ENCODE measurements around the gene ASF1B. TPM values are rescaled to one million over a fixed set of nuclear protein-coding genes. Genes with fewer than 3 reads are reported as not detected.
A peak's percentile ranks its signal among the peaks of the same experiment; 100 is the strongest.

The ASF1B gene
- total RNA-seq, 2 donors from 2014 or later: 5.1 to 19.7 TPM

- Histone ChIP-seq H3K27me3 (replicated peaks; ENCODE audit: insufficient read depth) (no peaks in the 10 kb centered on the region), H3K4me1 (replicated peaks) (peaks cover 11% of the 10 kb centered on the region), H3K9me3 (no peaks in the 10 kb centered on the region), H3K4me3 (no peak overlapping the region), H3K27ac (no peak overlapping the region), H3K36me3 (no peaks in the 10 kb centered on the region)
- TF ChIP-seq POLR2AphosphoS5 (IDR thresholded peaks at IDR 0.05) (no peak), CTCF (IDR thresholded peaks at IDR 0.05) (no peak), POLR2A (IDR thresholded peaks at IDR 0.05) (no peak)
- no peak for DNase-seq (ENCODE audit: low spot score)
- WGBS: 90% methylated on average over 9 of the region's 9 CpGs
- intact Hi-C loops (cut with DNase I): loop anchor here (5.0 to 10.0 kb wide), 3 partner anchors 267 to 377 kb away; partner anchors contain the start of genes DNAJB1 and PTGER1
Measured at GRCh38 chr19:14139944-14140343, 3.6 kb upstream of the ASF1B start.

GRCh38 chr19:14138576-14139265, 2.3 kb upstream of the ASF1B start:
- no peak overlapping the region for H3K4me3 ChIP-seq
- no peak for DNase-seq (ENCODE audit: low spot score)
- TF ChIP-seq POLR2A (IDR thresholded peaks at IDR 0.05) (no peak), CTCF (IDR thresholded peaks at IDR 0.05) (no peak), POLR2AphosphoS5 (IDR thresholded peaks at IDR 0.05) (no peak)
- no peaks in the 10 kb centered on the region for H3K36me3 ChIP-seq
- H3K4me1 ChIP-seq (replicated peaks): peaks cover 11% of the 10 kb centered on the region
- intact Hi-C loops (cut with DNase I): loop anchor here (5.0 kb wide), 2 partner anchors 269 to 379 kb away; partner anchors contain the start of gene DNAJB1
- no peaks in the 10 kb centered on the region for H3K9me3 ChIP-seq
- peak overlapping the region; percentile 8 to 93 for H3K27ac ChIP-seq
- no peaks in the 10 kb centered on the region for H3K27me3 ChIP-seq (replicated peaks; ENCODE audit: insufficient read depth)
- 66% methylated on average over 9 of the region's 9 CpGs for WGBS

GRCh38 chr19:14135985-14136508, 342 bp downstream of the ASF1B start:
- no peaks in the 10 kb centered on the region for H3K27me3 ChIP-seq (replicated peaks; ENCODE audit: insufficient read depth)
- intact Hi-C loops (cut with DNase I): loop anchor here (2.0 to 5.0 kb wide), 3 partner anchors 17 to 381 kb away; partner anchors contain the start of gene DNAJB1
- H3K4me3 ChIP-seq: peak overlapping the region; percentile 36 to 49
- no peaks in the 10 kb centered on the region for H3K9me3 ChIP-seq
- H3K4me1 ChIP-seq (replicated peaks): peaks cover 11% of the 10 kb centered on the region
- 1% methylated on average over 26 of the region's 38 CpGs for WGBS
- peak overlapping the region; percentile 5 to 28 for H3K27ac ChIP-seq
- TF ChIP-seq POLR2AphosphoS5 (IDR thresholded peaks at IDR 0.05): no peak
- no peak for TF ChIP-seq CTCF (IDR thresholded peaks at IDR 0.05)
- no peak for TF ChIP-seq POLR2A (IDR thresholded peaks at IDR 0.05)
- H3K36me3 ChIP-seq: no peaks in the 10 kb centered on the region
- no peak for DNase-seq (ENCODE audit: low spot score)

- H3K27me3 ChIP-seq (replicated peaks; ENCODE audit: insufficient read depth): no peaks in the 10 kb centered on the region
- H3K27ac ChIP-seq: no peak overlapping the region
- DNase-seq (ENCODE audit: low spot score): no peak
- no peaks in the 10 kb centered on the region for H3K9me3 ChIP-seq
- H3K4me1 ChIP-seq (replicated peaks): peaks cover 11% of the 10 kb centered on the region
- H3K36me3 ChIP-seq: no peaks in the 10 kb centered on the region
- no peak overlapping the region for H3K4me3 ChIP-seq
- WGBS: 26% methylated on average over 6 of the region's 6 CpGs
- intact Hi-C loops (cut with DNase I): loop anchor here (5.0 kb wide), 2 partner anchors 272 to 382 kb away; partner anchors contain the start of gene DNAJB1
- no peak for TF ChIP-seq CTCF (IDR thresholded peaks at IDR 0.05)
- no peak for TF ChIP-seq POLR2A (IDR thresholded peaks at IDR 0.05)
- TF ChIP-seq POLR2AphosphoS5 (IDR thresholded peaks at IDR 0.05): no peak
Measured at GRCh38 chr19:14135355-14135754, 1.0 kb downstream of the ASF1B start.

Measured in prostate gland (tissue), 2 donors.